Neural cell (in vitro differentiated cells): ENCODE results near the gene ZBTB7A. TPM values are rescaled to one million over a fixed set of nuclear protein-coding genes. Genes with fewer than 3 reads are reported as not detected.

ENCODE experiments used
- H2AFZ ChIP-seq: fragments of 200-600, 300-800 bp; sonication (generic), shearing (Covaris generic); 2 replicates; pipeline ENCODE4 v1.6.0; 2014; ENCODE audit warnings: low read depth, mild to moderate bottlenecking, antibody characterized with exemption, low read length, moderate library complexity
- H3F3A ChIP-seq: fragments of 200-600 bp; shearing (Covaris generic); 2 replicates; pipeline ENCODE4 v1.6.1; 2016; ENCODE audit warnings: mild to moderate bottlenecking, moderate library complexity, mixed read lengths, antibody characterized with exemption, low read length; ENCODE audit not compliant: insufficient read depth, poor library complexity, severe bottlenecking
- H3K27ac ChIP-seq: fragments of 200-600, 300-800 bp; sonication (generic), shearing (Covaris generic); 2 replicates; pipeline ENCODE4 v1.5.1; 2014; ENCODE audit warnings: mild to moderate bottlenecking, low read length, moderate library complexity
- H3K27me3 ChIP-seq: fragments of 300-800, 200-600 bp; sonication (generic), shearing (Covaris generic); 2 replicates; pipeline ENCODE4 v1.6.0; 2014; ENCODE audit warnings: mild to moderate bottlenecking, low read depth, low read length, moderate library complexity; ENCODE audit not compliant: insufficient read depth
- H3K36me3 ChIP-seq: fragments of 300-800, 200-600 bp; sonication (generic), shearing (Covaris generic); 2 replicates; pipeline ENCODE4 v1.5.1; 2014; ENCODE audit warnings: mild to moderate bottlenecking, antibody characterized with exemption, low read length, moderate library complexity; ENCODE audit not compliant: insufficient read depth
- H3K4me2 ChIP-seq: fragments of 300-800, 200-600 bp; sonication (generic), shearing (Covaris generic); 2 replicates; pipeline ENCODE4 v1.6.0; 2014; ENCODE audit warnings: mild to moderate bottlenecking, low read length
- H3K4me3 ChIP-seq: fragments of 300-800, 200-600 bp; sonication (generic), shearing (Covaris generic); 2 replicates; pipeline ENCODE4 v1.5.1; 2014; ENCODE audit warnings: mild to moderate bottlenecking, low read length, moderate library complexity
- H3K79me2 ChIP-seq: fragments of 200-600 bp; shearing (Covaris generic); replicated peaks from 2 replicates; pipeline ENCODE4 v1.6.0; 2014; ENCODE audit warnings: mild to moderate bottlenecking, low read length, moderate library complexity; ENCODE audit not compliant: insufficient read depth
- H3K9ac ChIP-seq: fragments of 300-800, 200-600 bp; sonication (generic), shearing (Covaris generic); 2 replicates; pipeline ENCODE4 v1.6.1; 2016; ENCODE audit warnings: mild to moderate bottlenecking, low read length, mixed read lengths
- H3K9me2 ChIP-seq: fragments of 200-600 bp; shearing (Covaris generic); 2 replicates; pipeline ENCODE4 v1.6.1; 2016; ENCODE audit warnings: mild to moderate bottlenecking, low read length, mixed read lengths; ENCODE audit not compliant: insufficient read depth
- H3K9me3 ChIP-seq: fragments of 200-600, 300-800 bp; sonication (generic), shearing (Covaris generic); 2 replicates; pipeline ENCODE4 v1.6.1; 2016; ENCODE audit warnings: mild to moderate bottlenecking, mixed run types, low read length, moderate library complexity, mixed read lengths
- H4K20me1 ChIP-seq: fragments of 200-600 bp; shearing (Covaris generic); 2 replicates; pipeline ENCODE4 v1.6.1; 2016; ENCODE audit warnings: mild to moderate bottlenecking, mixed run types; ENCODE audit not compliant: insufficient read depth
- CTCF ChIP-seq: fragments of 450-650 bp; IDR thresholded peaks from 2 replicates; pipeline ENCODE4 v1.5.1; 2014; ENCODE audit warnings: antibody characterized with exemption, mild to moderate bottlenecking, moderate library complexity; ENCODE audit not compliant: poor library complexity, severe bottlenecking
- EP300 ChIP-seq: fragments of 450-650 bp; conservative IDR thresholded peaks from 2 replicates; pipeline ENCODE4 v1.6.1; 2014; ENCODE audit warnings: antibody characterized with exemption, mild to moderate bottlenecking, moderate library complexity; ENCODE audit not compliant: poor library complexity, severe bottlenecking
- EZH2 ChIP-seq: fragments of 200-600, 300-800 bp; shearing (Covaris generic), sonication (generic); IDR thresholded peaks from 2 replicates; pipeline ENCODE4 v1.6.1; 2014; ENCODE audit warnings: antibody characterized with exemption, low read length, borderline replicate concordance, mild to moderate bottlenecking; ENCODE audit not compliant: insufficient read depth, poor library complexity, severe bottlenecking
- MXI1 ChIP-seq: fragments of 450-650 bp; conservative IDR thresholded peaks from 2 replicates; pipeline ENCODE4 v1.6.1; 2014; ENCODE audit warnings: antibody characterized with exemption, mild to moderate bottlenecking; ENCODE audit not compliant: poor library complexity, severe bottlenecking
- POLR2AphosphoS5 ChIP-seq: IDR thresholded peaks from 2 replicates; pipeline ENCODE4 v1.6.1; 2012
- RAD21 ChIP-seq: fragments of 450-650 bp; conservative IDR thresholded peaks from 2 replicates; pipeline ENCODE4 v1.6.1; 2014; ENCODE audit warnings: antibody characterized with exemption, mild to moderate bottlenecking, moderate library complexity
- REST ChIP-seq: IDR thresholded peaks from 2 replicates; pipeline ENCODE4 v1.6.1; 2012; ENCODE audit warnings: borderline replicate concordance
- SMC3 ChIP-seq: fragments of 450-650 bp; conservative IDR thresholded peaks from 2 replicates; pipeline ENCODE4 v1.6.1; 2014; ENCODE audit warnings: antibody characterized with exemption, mild to moderate bottlenecking, moderate library complexity; ENCODE audit not compliant: poor library complexity
- TAF1 ChIP-seq: IDR thresholded peaks from 2 replicates; pipeline ENCODE4 v1.6.1; 2012; ENCODE audit warnings: low read depth
- polyA plus RNA-seq: library from polyadenylated mRNA; depleted of rRNA; stranded (reverse); fragments of >200 nt; gene quantifications from 2 replicates; pipeline ENCODE4 v1.2.3, GENCODE V29; 2014

ZBTB7A gene
- polyA plus RNA-seq, 1 donor from 2014 or later, result 1.7 TPM

GRCh38 chr19:4016486-4016885, 50.2 kb downstream of the ZBTB7A start (continued):
- TF ChIP-seq EP300 (no peak), RAD21 (no peak)

GRCh38 chr19:4015705-4016402, 50.8 kb downstream of the ZBTB7A start:
- no peak overlapping the region for H3K27ac ChIP-seq
- no peak overlapping the region for H3K9ac ChIP-seq
- no peak overlapping the region for H3K4me2 ChIP-seq
- H3K9me2 ChIP-seq, result no peaks in the 10 kb centered on the region
- H3F3A ChIP-seq, result no peaks in the 10 kb centered on the region
- TF ChIP-seq RAD21 (no peak), SMC3 (no peak), CTCF (no peak), EP300 (no peak)
- H4K20me1 ChIP-seq, result peaks cover 16% of the 10 kb centered on the region
- no peaks in the 10 kb centered on the region for H3K9me3 ChIP-seq
- peaks cover 11% of the 10 kb centered on the region for H3K79me2 ChIP-seq
- no peak overlapping the region for H3K4me3 ChIP-seq
- H2AFZ ChIP-seq, result no peak overlapping the region
- H3K27me3 ChIP-seq, result no peaks in the 10 kb centered on the region
- H3K36me3 ChIP-seq, result no peaks in the 10 kb centered on the region

- no peak overlapping the region for H2AFZ ChIP-seq
- H3K27ac ChIP-seq, result no peak overlapping the region
- H3K36me3 ChIP-seq, result no peaks in the 10 kb centered on the region
- H3K79me2 ChIP-seq, result peaks cover 20% of the 10 kb centered on the region
- no peaks in the 10 kb centered on the region for H3F3A ChIP-seq
- peaks cover 18% of the 10 kb centered on the region for H4K20me1 ChIP-seq
- H3K4me2 ChIP-seq, result no peak overlapping the region
- H3K4me3 ChIP-seq, result no peak overlapping the region
- no peaks in the 10 kb centered on the region for H3K9me2 ChIP-seq
- H3K9ac ChIP-seq, result no peak overlapping the region
- no peaks in the 10 kb centered on the region for H3K27me3 ChIP-seq
- no peak for TF ChIP-seq REST
- no peak for TF ChIP-seq CTCF
- TF ChIP-seq TAF1, result no peak
- no peak for TF ChIP-seq SMC3
- no peak for TF ChIP-seq MXI1
- TF ChIP-seq RAD21, result no peak
- no peak for TF ChIP-seq EZH2
- no peak for TF ChIP-seq POLR2AphosphoS5
- no peaks in the 10 kb centered on the region for H3K9me3 ChIP-seq
Observed at GRCh38 chr19:4014541-4015491, 51.9 kb downstream of the ZBTB7A start.
